HCT116 (cell line): Measurements from ENCODE around the gene BDH1. TPM values are rescaled to one million over a fixed set of nuclear protein-coding genes. Genes with fewer than 3 reads are reported as not detected.

Experiments
- ATAC-seq: fragments of 200-7000 bp; cut with Tn5 transposase; 2 replicates; pipeline ENCODE4 v1.9.1; 2020; ENCODE audit warnings: mild to moderate bottlenecking, moderate library complexity
- BruUV-seq: library from RNA; stranded (reverse); fragments of 400-500 nt; replicated peaks from 2 replicates; lab custom pipeline; 2021; lab: Mats Ljungman, UMichigan
- CTCF ChIA-PET: fragments of 300-600 bp; sonication (Branson Sonifier 250); formaldehyde crosslinking; loops from one replicate; lab custom pipeline; 2021; ENCODE audit warnings: antibody characterized with exemption; lab: Charles Lee
- POLR2A ChIA-PET: fragments of 300-600, 350-600 bp; sonication (Branson Sonifier 250); formaldehyde crosslinking; loops from one replicate; lab custom pipeline; 2021; ENCODE audit warnings: antibody characterized with exemption; lab: Charles Lee
- RAD21 ChIA-PET, 2 experiments: fragments of 300-600 bp; sonication (Branson Sonifier 250); formaldehyde crosslinking; loops; one replicate each; lab custom pipeline; 2023; ENCODE audit warnings: low total read pairs in 2 of 2; ENCODE audit not compliant: uncharacterized antibody in 2 of 2, unreplicated experiment in 2 of 2, low non-redundant PET in 1 of 2; lab: Charles Lee
- DNase-seq: peaks from one replicate; pipeline ENCODE4 v3.0.0-alpha.2; 2010; ENCODE audit warnings: low read depth, low spot score
- H2AFZ ChIP-seq: fragments of 200-600 bp; shearing (Covaris generic), sonication (generic); 2 replicates; pipeline ENCODE4 v1.6.1; 2017; ENCODE audit warnings: low read depth, mixed run types, mixed read lengths, antibody characterized with exemption, low read length; ENCODE audit not compliant: poor library complexity, severe bottlenecking
- H3K27ac ChIP-seq: 2 replicates; pipeline ENCODE4 v1.5.1; 2012; ENCODE audit warnings: low read depth, low read length
- H3K27me3 ChIP-seq: fragments of 200-600 bp; sonication (generic); 2 replicates; pipeline ENCODE4 v1.6.1; 2016; ENCODE audit warnings: mixed run types, low read length, mixed read lengths; ENCODE audit not compliant: insufficient read depth
- H3K36me3 ChIP-seq, 2 experiments: fragments of 200-500 bp in 1 of 2; fragments of 200-600 bp in 1 of 2; sonication (Bioruptor generic) in 1 of 2; sonication (generic) in 1 of 2; 2 replicates each; pipeline versions ENCODE4 v1.5.1 to v1.6.1; 2014 to 2016; ENCODE audit warnings: low read length in 2 of 2, inconsistent platforms in 1 of 2, mixed read lengths in 1 of 2, mixed run types in 1 of 2; ENCODE audit not compliant: insufficient read depth in 2 of 2, control insufficient read depth in 1 of 2
- H3K4me1 ChIP-seq, 2 experiments: fragments of 200-600 bp in 1 of 2; sonication (generic) in 1 of 2; 2 replicates each; pipeline versions ENCODE4 v1.5.1 to v1.6.1; 2012 to 2017; ENCODE audit warnings: low read length in 2 of 2, inconsistent platforms in 1 of 2, mild to moderate bottlenecking in 1 of 2, mixed read lengths in 1 of 2, mixed run types in 1 of 2, moderate library complexity in 1 of 2; ENCODE audit not compliant: insufficient read depth in 2 of 2, control insufficient read depth in 1 of 2
- H3K4me2 ChIP-seq: fragments of 200-600 bp; sonication (generic); 2 replicates; pipeline ENCODE4 v1.6.1; 2017; ENCODE audit warnings: mixed run types, low read length, mixed read lengths
- H3K4me3 ChIP-seq, 2 experiments: fragments of 200-600 bp in 1 of 2; sonication (generic) in 1 of 2; replicated peaks in 1 of 2; 2 replicates each; pipeline ENCODE4 v1.5.1; 2011 to 2016; ENCODE audit warnings: low read length in 2 of 2, control low read depth in 1 of 2, low read depth in 1 of 2, mild to moderate bottlenecking in 1 of 2, mixed read lengths in 1 of 2, mixed run types in 1 of 2
- H3K79me2 ChIP-seq: fragments of 200-600 bp; sonication (generic); 2 replicates; pipeline ENCODE4 v1.6.1; 2017; ENCODE audit warnings: mild to moderate bottlenecking, mixed run types, low read length, moderate library complexity, mixed read lengths; ENCODE audit not compliant: insufficient read depth
- H3K9ac ChIP-seq: fragments of 200-600 bp; sonication (generic); 2 replicates; pipeline ENCODE4 v1.6.1; 2016; ENCODE audit warnings: low read length, mixed read lengths
- H3K9me2 ChIP-seq: fragments of 200-600 bp; sonication (generic), shearing (Covaris generic); 2 replicates; pipeline ENCODE4 v1.6.1; 2017; ENCODE audit warnings: mixed run types, mild to moderate bottlenecking, moderate library complexity; ENCODE audit not compliant: insufficient read depth
- H3K9me3 ChIP-seq, 2 experiments: fragments of 200-500 bp in 1 of 2; fragments of 200-600 bp in 1 of 2; sonication (Bioruptor generic) in 1 of 2; sonication (generic) in 1 of 2; 2 replicates each; pipeline ENCODE4 v1.6.1; 2014 to 2017; ENCODE audit warnings: low read length in 2 of 2, mixed read lengths in 2 of 2, inconsistent platforms in 1 of 2, low read depth in 1 of 2, mild to moderate bottlenecking in 1 of 2, mixed run types in 1 of 2, moderate library complexity in 1 of 2; ENCODE audit not compliant: control insufficient read depth in 1 of 2, insufficient read depth in 1 of 2
- H4K20me1 ChIP-seq: fragments of 200-600 bp; sonication (generic), shearing (Covaris generic); 2 replicates; pipeline ENCODE4 v1.6.1; 2017; ENCODE audit warnings: mixed run types, mild to moderate bottlenecking, moderate library complexity; ENCODE audit not compliant: insufficient read depth
- FOSL1 ChIP-seq: IDR thresholded peaks from 2 replicates; pipeline ENCODE4 v1.6.1; 2012; ENCODE audit warnings: low read depth
- JUND ChIP-seq: IDR thresholded peaks from 2 replicates; pipeline ENCODE4 v1.6.1; 2012
- SP1 ChIP-seq: IDR thresholded peaks from 2 replicates; pipeline ENCODE4 v1.6.1; 2012; ENCODE audit warnings: low read depth
- intact Hi-C: fragments of 100-400 bp; cut with micrococcal nuclease; formaldehyde crosslinking; loops from 2 replicates; pipeline ENCODE4 v1.10.0; 2022
- total RNA-seq: library from RNA; stranded (reverse); gene quantifications from one replicate; pipeline ENCODE4 v1.2.1, GENCODE V29; 2021; ENCODE audit not compliant: unreplicated experiment

Gene BDH1
- total RNA-seq, 1 experiment from 2014 or later = 26.6 TPM

GRCh38 chr3:197460002-197460401 lies 95.8 kb downstream of the BDH1 start:
- Histone ChIP-seq H3K79me2 (no peaks in the 10 kb centered on the region), H2AFZ (no peak overlapping the region), H3K9ac (no peak overlapping the region), H3K9me3 (no peaks in the 10 kb centered on the region), H3K4me2 (no peak overlapping the region), H3K9me2 (no peaks in the 10 kb centered on the region), H4K20me1 (no peaks in the 10 kb centered on the region), H3K27me3 (no peaks in the 10 kb centered on the region), H3K4me1 (peaks cover 4 to 36% of the 10 kb centered on the region in 2 experiments; a peak in 1 of 4 replicates), H3K4me3 (no peak overlapping the region), H3K27ac (no peak overlapping the region)
- RAD21 ChIA-PET = no interaction called here
- POLR2A ChIA-PET = no interaction called here
- no TSS peak for BruUV-seq
- no peak for ATAC-seq
- no peak for DNase-seq
- CTCF ChIA-PET = no interaction called here
- TF ChIP-seq FOSL1 = no peak
- no peak for TF ChIP-seq JUND
- TF ChIP-seq SP1 = no peak
- TF ChIP-seq, all 23 proteins: peak for 0
- H3K36me3 ChIP-seq = no peaks in the 10 kb centered on the region
- intact Hi-C loops = no loop called here

Other genes starting within 250 kb of the BDH1 start
- 21.4 TPM for gene RUBCN, start 180.9 kb upstream of the BDH1 start, total RNA-seq
- 70.7 TPM for gene FYTTD1, start 193.9 kb upstream of the BDH1 start, total RNA-seq
- gene LRCH3, start 235.3 kb upstream of the BDH1 start, total RNA-seq = 38.1 TPM